Activated T-cell treated with anti-CD3 and anti-CD28 coated beads, Interleukin-2, amount 50 U/mL, for 1 hour (primary cell): ENCODE data around the gene GJC1.
A peak's percentile ranks its signal among the peaks of the same experiment; 100 is the strongest.

Experiments used
- DNase-seq: peaks from one replicate; pipeline ENCODE4 v3.0.0-alpha.2; 2020

GJC1 gene

GRCh38 chr17:44797802-44798201 is 32.3 kb downstream of the GJC1 start:
- DNase-seq, result no peak

GRCh38 chr17:44796731-44797130 is 33.4 kb downstream of the GJC1 start:
- no peak for DNase-seq

GRCh38 chr17:44795928-44796327 is 34.2 kb downstream of the GJC1 start:
- DNase-seq, result no peak

GRCh38 chr17:44795421-44795820 is 34.7 kb downstream of the GJC1 start:
- no peak for DNase-seq

- DNase-seq, result no peak
These were observed 35.2 kb downstream of the GJC1 start for GRCh38 chr17:44794851-44795413.

GRCh38 chr17:44793885-44794842 is 35.9 kb downstream of the GJC1 start:
- no peak for DNase-seq

DNA sequence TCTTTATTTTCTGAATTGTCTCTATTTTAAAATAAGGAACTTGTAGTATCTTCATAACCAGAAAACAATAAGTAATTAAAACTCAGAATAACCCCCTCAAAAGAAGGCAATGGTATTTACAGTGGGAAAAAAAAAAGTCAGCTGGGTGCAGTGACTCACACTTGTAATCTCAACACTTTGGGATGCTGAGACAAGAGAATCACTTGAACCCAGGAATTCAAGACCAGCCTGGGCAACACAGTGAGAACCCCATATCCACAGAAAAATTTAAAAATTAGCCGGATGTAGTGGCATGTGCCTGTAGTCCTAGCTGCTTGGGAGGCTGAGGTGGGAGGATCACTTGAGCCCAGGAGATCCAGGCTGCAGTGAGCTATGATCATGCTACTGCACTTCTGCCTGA is 37.8 kb downstream of the GJC1 start:
- no peak for DNase-seq

- DNase-seq, result no peak
These were observed 41.9 kb downstream of the GJC1 start for GRCh38 chr17:44788139-44788538.

DNA sequence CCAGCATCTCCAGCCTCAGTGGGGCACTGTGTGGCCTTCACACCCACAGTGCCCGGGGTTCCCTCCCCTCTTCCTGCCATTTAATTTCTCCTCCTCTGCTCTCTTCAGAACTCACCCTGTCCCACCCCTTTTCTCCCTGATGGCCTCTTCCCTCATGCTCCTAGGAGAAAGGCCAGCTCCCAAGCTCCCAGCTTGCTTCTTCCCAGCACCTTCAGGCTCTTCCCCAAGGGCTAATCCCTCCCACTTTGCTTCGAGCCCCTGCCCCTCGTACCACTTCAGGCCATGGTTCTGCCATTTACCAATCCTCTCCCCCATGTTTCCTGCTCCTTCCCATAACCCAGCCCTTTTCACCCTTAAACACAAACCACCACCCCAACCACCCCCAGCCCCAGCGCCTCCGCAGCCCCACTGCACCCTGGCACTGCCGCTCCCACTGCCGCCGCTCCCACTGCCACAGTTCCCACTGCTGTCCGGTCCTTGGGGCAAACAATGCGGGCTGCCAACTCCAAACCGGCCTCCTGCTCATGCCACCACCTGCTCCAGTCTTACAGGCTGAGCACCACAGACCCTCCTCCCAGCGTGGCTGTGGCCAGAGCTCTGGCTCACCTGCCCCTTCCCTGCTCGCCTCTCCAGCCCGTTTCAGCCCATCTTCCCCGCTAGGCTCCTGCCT is 42.7 kb downstream of the GJC1 start:
- DNase-seq, result no peak

- DNase-seq, result no peak
These were observed 43.5 kb downstream of the GJC1 start for GRCh38 chr17:44786551-44787081.

GRCh38 chr17:44785921-44786320 is 44.2 kb downstream of the GJC1 start:
- no peak for DNase-seq

DNA sequence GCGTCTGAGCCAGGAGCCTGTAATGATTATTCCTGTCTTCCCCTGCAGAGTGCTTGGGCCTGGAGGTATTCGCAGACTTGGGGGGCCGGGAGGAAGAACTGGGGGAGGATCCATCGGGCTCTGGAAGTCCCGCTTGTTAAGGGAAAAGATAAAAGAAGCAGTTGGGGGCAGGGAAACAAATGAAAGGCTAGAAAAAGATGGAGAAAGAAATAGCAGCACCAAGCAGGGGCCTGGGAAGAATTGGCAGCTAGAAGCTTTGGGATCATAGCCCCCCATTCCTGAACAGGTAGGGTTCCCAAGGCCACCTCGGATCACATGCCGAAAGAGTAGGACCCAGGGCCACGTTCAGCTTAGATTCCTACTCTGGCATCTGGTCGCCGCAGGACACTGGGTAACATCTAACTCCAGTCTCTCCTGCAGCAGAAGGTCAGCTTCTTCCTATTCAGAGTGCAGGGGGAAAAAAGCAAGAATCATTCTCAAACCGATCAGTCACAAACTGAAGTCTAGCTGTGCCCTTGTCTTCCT is 47.7 kb downstream of the GJC1 start:
- no peak for DNase-seq

DNA sequence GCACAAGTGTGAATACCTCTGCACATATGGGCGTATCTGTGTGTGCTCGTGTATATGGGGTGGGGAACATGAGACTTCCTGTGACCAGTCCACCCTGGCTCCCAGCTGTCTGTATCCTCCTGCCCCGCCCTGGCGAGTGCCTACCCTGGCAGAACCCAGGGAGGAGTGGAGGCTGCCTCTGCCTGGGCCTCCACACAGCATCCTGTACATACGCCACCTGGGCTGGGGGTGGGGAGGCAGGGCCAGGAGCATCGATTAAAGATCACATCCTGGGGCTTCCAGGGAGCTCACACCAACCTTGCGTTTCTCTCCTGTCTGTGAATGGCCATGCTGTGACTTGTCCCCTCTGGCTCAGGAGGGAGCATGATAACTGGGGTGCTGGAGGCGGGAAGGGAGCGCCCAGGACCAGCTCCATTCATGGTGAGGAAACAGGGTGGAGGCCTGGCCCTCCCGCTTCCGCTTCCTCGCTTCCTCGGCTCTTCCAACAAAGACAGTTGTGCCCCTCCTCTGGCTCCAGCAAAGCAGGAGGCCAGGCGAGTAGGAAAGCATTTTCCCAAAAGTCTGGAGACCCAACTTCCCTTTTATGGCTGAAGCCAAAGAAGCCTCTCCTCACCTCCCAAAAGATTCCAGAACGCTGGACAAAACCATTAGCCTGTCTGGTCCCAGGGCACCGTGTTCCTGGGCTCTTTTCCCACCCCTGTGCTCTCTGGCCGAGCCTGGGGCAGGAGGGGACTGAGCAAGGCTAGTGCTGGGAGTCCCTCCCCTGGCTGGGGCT is 48.3 kb downstream of the GJC1 start:
- DNase-seq, result no peak

DNA sequence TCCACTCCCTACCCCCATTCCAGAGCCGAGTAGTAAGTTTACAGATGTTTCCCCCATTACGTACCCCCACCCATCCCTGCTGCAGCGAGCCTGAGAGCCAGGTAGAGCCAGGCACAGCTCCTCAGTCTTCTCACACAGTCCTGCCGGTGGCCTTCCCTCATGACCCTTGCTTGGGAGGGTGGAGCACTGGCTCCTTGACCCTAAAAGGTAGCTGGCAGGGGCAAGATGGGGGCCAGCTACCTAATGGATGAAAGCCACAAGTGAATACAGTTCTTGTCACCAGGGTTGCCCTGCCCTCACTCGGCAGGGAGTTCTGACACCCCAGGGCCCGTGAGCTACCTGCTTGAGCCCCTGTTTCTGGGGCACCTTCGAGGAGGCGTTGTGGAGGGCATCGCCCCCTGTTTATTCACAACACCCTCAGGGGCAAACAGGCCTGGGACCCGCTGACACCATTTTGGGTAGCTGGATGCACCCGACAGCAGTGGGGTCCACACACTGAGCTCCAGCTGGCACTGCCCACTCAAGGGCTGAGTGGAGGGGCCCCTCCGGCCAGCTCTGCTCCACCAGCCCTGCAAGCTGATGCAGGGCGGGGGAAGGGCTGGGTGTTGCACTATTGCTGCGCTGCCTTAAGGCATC is 49.1 kb downstream of the GJC1 start:
- no peak for DNase-seq

DNA sequence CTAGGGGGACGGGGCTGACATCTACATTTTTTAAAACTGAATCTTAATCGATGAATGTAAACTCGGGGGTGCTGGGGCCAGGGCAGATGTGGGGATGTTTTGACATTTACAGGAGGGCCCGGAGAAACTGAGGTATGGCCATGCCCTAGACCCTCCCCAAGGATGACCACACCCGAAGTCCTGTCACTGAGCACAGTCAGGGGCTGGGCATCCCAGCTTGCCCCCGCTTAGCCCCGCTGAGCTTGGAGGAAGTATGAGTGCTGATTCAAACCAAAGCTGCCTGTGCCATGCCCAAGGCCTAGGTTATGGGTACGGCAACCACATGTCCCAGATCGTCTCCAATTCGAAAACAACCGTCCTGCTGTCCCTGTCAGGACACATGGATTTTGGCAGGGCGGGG is 49.9 kb downstream of the GJC1 start:
- DNase-seq, result no peak

GRCh38 chr17:44779211-44780025 is 50.7 kb downstream of the GJC1 start:
- DNase-seq, result peak; percentile 87

DNA sequence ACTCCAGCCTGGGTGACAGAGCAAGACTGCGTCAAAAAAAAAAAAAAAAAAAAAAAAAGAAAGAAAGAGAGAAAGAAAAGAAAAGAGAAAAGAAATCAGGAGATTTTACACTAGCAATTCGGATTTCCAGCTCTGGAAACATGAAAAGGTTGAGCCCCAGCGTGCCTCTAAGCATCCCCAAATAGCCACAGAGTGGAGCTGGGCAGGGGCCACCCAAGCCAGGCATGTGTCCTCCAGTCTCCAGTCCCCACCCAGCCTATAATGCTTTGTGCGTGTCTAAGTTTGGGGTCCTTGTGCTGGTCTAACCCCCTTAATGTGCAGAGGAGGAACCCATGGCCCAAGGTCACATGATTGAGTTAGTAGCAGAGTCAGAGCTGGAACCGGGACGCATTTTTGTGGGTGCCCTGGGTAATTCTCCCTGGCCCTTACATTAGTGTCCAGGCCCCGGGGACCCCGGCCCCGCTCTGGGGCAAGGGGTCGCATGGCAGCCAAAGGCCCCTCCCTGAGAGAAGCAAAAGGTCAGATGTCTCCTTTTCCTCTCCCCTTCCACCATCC is 51.4 kb downstream of the GJC1 start:
- no peak for DNase-seq

DNA sequence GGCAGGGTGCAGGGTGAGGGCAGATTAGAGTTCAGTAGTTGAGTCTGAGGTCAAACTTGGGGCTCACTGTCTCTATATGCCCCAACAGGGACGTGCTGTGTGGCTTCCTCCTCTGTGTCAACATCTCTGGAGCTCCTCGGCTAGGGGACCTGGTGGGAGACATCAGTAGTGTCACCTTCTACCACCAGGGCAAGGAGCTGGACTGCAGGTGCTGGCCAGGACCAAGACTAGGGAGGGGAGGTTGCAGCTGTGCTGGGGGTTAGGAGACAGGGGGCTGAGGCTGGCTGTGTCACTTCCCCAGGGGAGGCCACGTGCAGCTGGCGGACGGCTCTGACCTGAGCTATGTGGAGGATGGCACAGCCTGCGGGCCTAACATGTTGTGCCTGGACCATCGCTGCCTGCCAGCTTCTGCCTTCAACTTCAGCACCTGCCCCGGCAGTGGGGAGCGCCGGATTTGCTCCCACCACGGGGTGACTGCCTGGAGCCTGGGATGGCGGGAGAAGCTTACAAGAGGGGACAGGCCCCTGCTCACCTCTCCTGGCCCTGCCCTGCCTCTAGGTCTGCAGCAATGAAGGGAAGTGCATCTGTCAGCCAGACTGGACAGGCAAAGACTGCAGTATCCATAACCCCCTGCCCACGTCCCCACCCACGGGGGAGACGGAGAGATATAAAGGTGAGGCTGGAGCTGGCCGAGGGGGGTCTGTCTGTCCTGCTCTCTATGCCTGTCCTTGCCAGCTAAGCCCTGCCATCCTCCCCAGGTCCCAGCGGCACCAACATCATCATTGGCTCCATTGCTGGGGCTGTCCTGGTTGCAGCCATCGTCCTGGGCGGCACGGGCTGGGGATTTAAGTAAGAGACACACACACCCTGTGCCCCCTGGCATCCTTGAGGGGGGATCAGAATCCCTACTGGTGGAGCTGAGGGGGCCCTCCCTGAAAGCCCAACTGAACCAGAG is 52.4 kb downstream of the GJC1 start:
- no peak for DNase-seq

DNA sequence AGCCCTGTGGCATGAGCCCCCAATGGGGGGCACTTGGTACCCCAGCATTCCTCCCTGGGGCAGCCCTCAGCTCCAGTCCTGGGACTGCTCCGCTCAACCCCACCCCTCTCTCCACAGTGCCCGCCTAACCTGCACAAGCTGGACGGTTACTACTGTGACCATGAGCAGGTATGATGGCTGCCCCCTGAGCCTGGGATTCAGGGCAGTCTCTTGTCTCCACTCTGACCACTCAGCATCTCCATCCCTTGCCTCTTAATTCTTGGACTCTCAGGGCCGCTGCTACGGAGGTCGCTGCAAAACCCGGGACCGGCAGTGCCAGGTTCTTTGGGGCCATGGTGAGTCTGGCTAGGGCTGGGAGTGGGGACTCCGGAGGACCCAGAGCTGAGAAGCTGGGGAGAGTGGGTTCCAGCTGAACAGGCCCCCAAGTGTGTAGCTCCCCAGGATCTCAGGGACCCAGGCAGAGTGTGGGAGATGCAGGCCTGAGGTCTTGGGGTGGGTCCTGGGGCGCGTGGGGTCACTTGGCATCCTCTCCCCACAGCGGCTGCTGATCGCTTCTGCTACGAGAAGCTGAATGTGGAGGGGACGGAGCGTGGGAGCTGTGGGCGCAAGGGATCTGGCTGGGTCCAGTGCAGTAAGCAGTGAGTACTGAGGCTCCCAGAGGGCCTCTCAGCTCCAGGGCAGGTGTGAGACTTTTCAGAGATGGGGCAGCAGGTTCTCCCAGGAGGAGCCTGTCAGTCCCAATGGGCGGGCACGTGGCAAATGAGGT is 53.3 kb downstream of the GJC1 start:
- DNase-seq, result no peak
